Epithelial cell of esophagus (primary cell): ENCODE measurements around the gene ZNF181.

Source experiments
- DNase-seq: peaks from one replicate; pipeline ENCODE4 v3.0.0; 2010; ENCODE audit warnings: low read depth
- H3K4me3 ChIP-seq: 2 replicates; pipeline ENCODE4 v1.5.1; 2011; ENCODE audit warnings: mild to moderate bottlenecking, low read length, control low read depth
- TF ChIP-seq, protein P1 (sequence below): IDR thresholded peaks from 2 replicates; pipeline ENCODE4 v1.5.1; 2011; ENCODE audit warnings: low read depth, mild to moderate bottlenecking, low read length, control low read depth, inconsistent platforms; ENCODE audit not compliant: insufficient read depth; ENCODE audit errors: missing control alignments

The ZNF181 gene

DNA sequence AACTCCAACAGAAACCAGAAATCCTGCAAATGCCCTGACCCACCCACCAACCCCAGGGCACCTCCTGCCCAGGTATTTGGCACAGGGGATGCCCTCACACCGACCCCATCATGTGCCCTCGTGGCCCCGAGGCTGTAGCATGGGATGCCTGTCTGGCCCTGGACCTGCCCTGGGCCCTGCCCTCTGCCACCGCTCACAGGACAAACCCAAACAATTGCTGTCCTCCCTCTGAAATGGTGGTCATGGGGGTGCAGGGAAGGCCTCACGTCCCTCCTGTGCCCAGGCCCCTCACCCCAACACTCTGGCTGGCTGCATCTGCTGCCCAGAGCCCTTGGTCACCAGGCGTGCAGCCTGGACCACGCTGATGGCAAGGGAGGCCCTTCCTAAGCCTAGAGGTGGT, 2.1 kb upstream of the ZNF181 start:
- H3K4me3 ChIP-seq: no peak overlapping the region
- TF ChIP-seq, protein P1, sequence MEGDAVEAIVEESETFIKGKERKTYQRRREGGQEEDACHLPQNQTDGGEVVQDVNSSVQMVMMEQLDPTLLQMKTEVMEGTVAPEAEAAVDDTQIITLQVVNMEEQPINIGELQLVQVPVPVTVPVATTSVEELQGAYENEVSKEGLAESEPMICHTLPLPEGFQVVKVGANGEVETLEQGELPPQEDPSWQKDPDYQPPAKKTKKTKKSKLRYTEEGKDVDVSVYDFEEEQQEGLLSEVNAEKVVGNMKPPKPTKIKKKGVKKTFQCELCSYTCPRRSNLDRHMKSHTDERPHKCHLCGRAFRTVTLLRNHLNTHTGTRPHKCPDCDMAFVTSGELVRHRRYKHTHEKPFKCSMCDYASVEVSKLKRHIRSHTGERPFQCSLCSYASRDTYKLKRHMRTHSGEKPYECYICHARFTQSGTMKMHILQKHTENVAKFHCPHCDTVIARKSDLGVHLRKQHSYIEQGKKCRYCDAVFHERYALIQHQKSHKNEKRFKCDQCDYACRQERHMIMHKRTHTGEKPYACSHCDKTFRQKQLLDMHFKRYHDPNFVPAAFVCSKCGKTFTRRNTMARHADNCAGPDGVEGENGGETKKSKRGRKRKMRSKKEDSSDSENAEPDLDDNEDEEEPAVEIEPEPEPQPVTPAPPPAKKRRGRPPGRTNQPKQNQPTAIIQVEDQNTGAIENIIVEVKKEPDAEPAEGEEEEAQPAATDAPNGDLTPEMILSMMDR: no peak
- DNase-seq: no peak

- peak overlapping the region; percentile 92 for H3K4me3 ChIP-seq
- DNase-seq: no peak
- TF ChIP-seq, protein P1: no peak
These were observed 1.3 kb upstream of the ZNF181 start for GRCh38 chr19:34732612-34733211.

GRCh38 chr19:34733266-34733745, 737 bp upstream of the ZNF181 start:
- H3K4me3 ChIP-seq: peak overlapping the region; percentile 92
- no peak for DNase-seq
- TF ChIP-seq, protein P1: no peak

- H3K4me3 ChIP-seq: peak overlapping the region; percentile 92
- TF ChIP-seq, protein P1: no peak
- peak; percentile 91 for DNase-seq
These were observed 577 bp downstream of the ZNF181 start for GRCh38 chr19:34734537-34735103.

- TF ChIP-seq, protein P1: no peak
- DNase-seq: no peak
- H3K4me3 ChIP-seq: no peak overlapping the region
These were observed 11.1 kb downstream of the ZNF181 start for GRCh38 chr19:34744896-34745690.

DNA sequence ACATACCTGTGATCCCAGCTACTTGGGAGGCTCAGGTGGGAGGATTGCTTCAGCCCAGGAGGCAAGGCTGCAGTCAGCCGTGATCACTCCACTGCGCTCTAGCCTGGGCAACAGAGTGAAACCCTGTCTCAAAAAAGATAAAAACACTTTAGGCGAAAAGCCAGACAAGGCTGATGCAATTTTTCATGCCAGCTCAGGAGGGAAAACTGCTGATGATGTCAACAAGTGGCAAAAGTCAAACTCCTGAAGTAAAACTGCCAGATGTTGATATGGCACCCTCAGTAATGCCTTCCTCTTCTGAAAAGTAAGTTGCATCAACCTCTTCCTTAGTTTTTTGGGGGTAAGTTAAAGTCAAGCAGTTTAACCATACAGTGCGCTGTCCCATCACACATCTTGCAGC, 23.4 kb downstream of the ZNF181 start:
- TF ChIP-seq, protein P1: no peak
- no peak for DNase-seq
- H3K4me3 ChIP-seq: no peak overlapping the region
